GM18502 (cell line): ENCODE measurements around the gene SCAMP1.
A peak's percentile ranks its signal among the peaks of the same experiment; 100 is the strongest.
"Not testable (repeated sequence)": the region's sequence is repeated elsewhere in the genome, so short reads cannot be mapped to it uniquely, and the experiment has no call there.

ENCODE experiments used
- ATAC-seq: cut with Tn5 transposase; IDR thresholded peaks from one replicate; pipeline ENCODE4 v1.9.1; 2021; ENCODE audit warnings: mild to moderate bottlenecking; ENCODE audit not compliant: unreplicated experiment, poor library complexity

SCAMP1 gene

DNA sequence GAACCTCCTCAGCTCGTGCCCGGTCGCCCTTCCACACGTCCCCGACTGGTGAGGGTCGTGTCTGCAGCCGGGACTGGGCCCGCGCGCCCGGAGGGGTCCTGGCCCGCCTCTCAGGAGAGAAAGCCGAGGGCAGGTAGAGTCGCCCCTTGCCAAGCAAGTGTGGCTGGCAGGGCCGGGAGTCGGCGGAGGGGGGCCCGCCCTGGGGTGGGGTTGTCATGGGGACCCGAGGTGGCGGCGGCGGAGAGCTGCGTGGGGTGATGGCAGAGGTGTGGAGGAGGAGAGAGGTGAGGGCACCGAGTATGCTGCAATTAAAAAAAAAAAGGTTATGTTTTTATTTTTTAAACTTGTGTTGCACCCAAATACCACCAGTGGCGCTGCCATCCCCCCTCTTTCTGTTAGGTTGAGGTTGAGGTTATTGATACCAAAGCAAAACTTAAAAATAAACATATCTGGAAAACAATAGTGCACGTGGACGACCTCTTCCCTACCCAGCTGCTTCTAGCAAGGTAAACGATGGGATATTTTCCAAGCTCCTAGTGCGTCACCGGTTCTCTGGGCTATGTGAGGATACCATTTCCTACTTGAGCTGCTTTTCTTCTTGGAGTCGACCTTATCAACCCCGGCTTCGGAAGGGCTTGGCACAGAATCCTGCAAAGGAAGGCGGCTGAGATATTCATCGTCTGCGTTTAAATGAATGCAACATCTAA, 660 bp downstream of the SCAMP1 start:
- peak; percentile 37 for ATAC-seq

DNA sequence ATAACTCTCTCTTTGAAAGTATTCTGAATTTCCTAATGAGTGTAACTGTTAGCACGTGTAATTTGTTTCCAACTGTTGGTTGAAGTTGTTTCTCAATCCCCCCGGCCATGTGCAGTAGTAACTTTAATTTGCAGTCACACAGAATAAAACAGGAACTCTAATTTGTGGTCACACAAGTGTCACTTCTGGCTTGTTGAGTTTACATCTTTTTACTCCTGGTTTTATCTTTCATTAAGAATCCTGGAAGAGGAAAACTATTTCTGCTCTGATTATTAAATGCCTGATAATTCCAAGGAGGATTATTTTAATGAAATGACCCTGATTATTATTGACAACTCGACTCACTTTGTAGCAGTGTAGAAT, 1.2 kb downstream of the SCAMP1 start:
- ATAC-seq, result no peak

DNA sequence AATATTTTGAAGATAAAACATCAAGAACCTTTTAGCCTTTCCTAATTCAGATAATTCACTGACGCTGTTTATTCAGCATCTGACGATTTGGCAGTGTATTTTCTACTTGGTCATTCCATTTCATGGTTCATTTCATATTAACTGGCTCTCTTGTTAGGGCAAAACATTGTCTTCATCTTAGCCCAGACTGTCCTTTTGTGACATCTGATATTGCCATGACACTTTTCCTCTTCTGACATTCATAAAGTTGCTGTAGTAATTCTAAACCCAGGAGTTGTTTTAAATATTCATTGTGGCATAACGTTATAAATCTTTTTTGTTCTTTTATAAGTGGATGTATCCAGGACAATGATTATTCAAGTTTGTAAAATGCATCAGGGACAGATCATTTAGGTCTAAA, 1.8 kb downstream of the SCAMP1 start:
- no peak for ATAC-seq

DNA sequence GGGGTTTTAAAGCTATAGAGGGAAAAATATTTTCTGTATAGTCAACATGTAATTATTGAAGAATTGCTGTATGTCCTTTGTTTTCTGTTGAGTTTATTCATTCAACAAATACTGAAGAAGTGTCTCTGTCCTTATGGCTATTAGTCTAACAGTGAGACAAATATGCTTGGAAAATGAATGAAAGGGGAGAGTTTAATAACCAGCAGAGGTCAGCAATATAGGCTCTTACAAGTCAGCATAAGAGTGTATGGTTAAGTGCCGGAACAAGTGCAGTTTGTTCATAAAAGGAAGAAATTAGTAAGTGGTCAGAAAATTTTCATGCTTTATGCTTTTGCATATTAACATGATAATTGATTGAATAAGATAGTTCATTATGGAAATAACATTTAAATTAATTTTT, 3.6 kb downstream of the SCAMP1 start:
- no peak for ATAC-seq

DNA sequence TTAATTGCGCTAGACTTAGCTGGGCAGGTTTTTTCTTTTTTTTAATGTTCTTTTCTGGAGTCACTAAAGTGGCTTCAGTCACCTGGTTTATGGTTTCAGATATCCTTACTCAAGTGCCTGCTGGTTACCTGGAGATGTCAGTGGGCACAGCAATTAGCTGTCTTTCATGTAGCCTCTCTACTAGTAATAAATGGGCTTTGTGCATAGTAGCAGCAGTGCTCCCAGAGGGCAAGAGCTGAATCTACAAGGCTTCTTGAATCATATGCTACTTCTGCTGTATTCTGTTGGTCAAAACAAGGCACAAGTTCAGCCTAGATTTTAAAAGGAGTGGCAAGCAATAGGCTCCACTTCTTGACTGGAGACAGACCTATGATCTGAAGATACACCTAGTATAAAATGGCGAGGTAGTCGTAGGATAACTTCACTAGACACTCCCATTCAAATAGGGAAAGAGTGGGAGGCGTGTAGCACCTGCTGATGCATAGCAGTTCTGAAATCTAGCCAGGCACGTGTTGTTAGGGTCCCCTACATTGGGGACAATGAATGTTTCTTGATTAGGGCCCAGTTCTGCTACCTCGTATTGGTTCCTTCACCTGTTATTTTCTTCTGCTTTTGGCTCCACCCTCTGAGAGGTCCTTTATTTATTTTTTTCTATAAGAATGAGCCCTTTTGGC, 7.0 kb downstream of the SCAMP1 start:
- ATAC-seq, result no peak

DNA sequence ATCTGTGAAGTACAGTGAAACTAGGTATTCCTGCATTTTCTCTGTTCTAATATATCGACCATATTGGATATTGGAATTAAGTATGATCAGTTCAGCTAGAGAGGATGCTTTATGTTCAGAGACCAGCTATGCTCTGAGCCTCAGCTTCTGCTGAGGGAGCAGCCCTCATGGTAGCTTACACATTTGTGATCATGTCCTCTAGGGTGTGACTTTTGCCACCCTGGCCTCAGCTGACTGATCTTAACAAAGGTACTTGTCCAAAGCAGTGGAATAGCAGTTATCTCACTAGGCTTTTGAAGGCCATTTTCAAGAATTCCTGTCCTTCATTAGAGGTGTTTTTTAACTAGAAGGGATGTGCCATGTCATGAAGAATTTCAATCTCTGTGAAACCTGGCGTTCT, 9.3 kb downstream of the SCAMP1 start:
- no peak for ATAC-seq

DNA sequence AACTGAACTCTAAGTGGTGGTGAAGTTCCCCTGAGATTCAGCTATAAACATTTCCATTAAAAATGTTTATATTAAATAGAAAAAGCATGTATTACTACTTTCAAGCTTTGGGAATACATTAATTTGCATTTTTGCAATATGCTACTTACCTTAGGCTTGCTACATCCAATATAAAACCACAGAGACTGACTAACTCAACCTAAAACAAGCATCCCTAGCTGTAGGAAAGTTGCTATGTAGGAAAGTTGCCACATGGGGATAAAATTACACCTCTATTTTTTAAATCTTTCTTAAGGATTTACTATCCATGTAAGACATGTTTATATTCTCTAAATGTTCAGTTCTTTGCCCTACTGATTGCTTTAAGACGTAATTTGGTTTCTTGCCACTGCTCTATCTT, 12.8 kb downstream of the SCAMP1 start:
- no peak for ATAC-seq

DNA sequence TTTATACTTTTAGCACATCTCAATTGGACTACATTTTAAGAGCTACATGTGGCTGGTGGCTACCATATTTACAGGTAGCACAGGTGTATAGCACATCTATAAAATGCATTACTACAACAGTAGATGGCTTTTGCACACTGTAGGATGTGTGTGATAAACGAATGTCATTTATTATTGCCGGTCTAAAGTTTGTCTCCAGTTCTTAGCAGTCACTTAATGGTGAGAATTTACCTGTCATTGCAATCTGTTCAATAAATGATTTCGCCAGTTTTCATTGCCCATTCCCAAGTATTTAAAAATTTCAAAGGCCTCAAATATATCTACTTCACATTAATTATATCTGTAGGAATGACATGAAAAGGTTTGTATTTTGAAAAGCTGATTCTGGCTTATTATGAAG, 15.9 kb downstream of the SCAMP1 start:
- no peak for ATAC-seq

DNA sequence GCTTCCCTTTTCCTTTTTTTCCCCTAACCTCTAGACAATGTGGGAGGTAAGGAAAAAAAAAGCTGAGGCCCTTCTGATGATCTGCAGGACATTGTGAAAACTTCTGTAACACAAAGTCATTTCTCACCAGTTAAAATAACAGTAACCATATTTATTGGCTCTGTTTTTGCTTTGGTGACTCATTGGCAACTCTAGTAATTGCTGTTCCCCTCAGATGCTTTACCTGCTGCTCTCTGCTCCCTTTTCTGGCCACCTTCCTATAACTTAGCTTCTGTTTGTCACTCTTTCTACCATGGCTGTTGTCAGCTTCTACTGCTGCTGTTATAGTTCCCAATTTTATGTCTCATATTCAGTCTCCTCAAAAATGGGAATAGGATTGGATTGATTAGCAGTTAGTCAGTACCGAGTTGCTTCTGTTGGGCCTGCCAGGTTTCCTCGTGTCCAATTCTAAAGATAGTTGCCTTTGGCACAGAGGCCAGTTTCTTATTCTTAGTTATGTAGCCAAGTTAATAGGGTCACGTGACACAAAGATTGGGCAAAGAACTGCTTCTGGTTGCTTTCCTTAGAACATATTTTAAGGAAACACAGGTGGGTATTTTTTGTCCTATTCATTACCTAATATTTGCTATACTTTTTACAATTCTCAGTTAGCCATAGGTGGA, 16.8 kb downstream of the SCAMP1 start:
- ATAC-seq, result no peak

DNA sequence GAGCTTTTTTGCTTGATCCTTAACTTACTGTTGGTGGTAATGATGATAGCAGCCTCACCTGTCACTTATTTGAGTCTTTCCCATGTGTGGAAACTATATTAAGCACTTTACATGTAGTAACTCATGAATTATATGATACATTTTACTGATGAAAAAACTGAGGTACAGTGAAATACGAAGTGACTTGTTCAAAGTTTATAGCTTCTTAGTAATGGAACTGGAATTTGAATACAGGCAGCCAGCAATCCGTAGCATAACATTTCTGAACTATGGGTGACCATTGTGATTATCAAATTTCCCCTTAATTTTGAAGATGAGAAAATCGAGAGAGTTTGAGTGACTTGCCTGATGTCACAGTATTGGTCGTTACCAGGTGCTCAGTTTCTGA, 17.3 kb downstream of the SCAMP1 start:
- no peak for ATAC-seq

DNA sequence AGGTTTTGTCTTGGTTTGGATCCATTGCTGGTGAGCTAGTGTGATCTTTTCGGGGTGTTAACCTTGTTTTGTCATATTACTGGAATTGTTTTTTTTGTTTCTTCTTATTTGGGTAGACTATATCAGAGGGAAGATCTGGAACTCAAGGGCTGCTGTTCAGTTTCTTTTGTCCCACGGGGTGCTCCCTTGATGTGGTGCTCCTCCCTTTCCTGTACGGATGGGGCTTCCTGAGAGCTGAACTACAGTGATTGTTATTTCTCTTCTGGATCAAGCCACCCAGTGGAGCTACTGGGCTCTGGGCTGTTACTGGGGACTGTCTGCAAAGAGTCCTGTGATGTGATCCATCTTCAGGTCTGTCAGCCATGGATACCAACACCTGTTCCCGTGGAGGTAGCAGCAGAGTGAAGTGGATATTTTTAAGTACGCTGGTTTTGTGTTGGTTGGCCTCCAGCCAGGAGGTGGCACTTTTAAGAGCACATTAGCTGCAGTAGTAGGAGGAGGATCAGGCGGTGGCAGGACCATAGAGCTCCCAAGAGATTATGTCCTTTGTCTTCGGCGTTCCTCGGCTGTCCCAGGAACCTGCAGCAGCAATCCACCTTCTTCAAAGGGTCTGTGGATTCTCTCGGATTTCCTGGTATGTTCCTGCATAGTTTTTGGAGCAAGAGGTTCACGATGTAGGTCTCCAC, 27.2 kb downstream of the SCAMP1 start:
- no peak for ATAC-seq

DNA sequence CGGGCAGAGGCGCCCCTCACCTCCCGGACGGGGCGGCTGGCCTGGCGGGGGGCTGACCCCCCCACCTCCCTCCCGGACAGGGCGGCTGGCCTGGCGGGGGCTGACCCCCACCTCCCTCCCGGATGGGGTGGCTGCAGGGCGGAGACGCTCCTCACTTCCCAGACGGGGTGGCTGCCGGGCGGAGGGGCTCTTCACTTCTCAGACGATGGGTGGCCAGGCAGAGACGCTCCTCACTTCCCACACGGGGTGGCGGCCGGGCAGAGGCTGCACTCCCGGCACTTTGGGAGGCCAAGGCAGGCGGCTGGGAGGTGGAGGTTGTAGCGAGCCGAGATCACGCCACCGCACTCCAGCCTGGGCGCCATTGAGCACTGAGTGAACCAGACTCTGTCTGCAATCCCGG, 30.9 kb downstream of the SCAMP1 start:
- ATAC-seq, result not testable (repeated sequence)

DNA sequence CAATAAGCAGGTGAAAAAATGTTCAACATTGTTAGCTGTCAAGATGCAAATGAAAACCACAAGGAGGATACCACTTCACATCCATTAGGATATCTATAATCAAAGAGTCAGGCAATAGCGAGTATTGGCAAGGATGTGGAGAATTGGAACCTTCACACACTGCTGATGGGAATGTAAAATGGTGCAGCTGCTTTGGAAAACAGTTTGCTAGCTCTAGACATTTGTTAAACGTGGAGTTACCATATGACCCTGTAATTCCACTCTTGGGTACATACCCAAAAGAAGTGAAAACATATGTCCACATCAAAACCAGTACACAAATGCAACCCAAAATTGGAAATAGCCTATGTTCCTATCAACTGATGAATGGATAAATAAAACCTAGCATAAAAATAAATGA, 37.4 kb downstream of the SCAMP1 start:
- no peak for ATAC-seq

DNA sequence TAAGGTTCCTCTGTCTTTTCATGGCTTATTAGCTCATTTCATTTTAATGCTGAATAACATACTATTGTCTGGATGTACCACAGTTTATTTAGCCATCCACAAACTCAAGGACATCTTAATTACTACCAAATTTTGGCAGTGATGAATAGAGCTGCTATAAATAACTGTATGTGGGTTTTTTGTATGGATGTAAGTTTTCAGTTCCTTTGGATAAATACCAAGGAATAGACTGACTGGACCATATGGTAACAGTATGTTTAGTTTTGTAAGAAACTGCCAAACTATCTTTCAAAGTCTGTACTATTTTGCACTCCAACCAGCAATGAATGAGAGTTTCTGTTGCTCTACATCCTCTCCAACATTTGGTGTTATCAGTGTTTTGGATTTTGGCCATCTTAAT, 38.7 kb downstream of the SCAMP1 start:
- ATAC-seq, result no peak

DNA sequence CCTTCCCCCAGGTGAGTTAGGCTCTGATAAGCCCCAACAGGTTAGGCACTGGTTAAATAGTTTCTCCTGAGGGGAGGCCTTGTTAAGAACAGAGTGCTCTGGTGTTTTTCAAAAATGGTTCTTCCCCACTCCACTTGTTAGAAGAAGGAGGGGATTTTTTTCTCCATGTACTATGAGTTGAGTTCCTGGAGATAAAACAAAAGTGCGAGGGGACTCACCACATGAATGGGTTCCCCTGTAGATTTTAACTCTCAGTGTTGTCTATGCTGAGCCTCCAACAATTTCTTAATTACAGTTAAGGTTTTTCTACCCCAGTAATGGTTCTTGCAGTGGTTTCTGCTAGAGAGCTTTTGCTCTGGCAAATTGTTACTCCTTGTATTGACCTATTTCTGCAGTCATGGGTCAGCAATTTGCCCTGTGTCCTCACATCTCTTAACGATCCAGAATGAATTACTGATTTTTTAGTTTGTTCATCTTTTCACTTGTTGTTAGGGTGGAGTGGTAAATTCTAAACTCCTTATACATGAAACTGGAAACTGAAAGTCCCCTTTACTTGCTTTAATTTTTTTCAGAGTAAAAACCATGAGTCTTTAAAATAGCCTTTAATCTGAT, 44.4 kb downstream of the SCAMP1 start:
- no peak for ATAC-seq

DNA sequence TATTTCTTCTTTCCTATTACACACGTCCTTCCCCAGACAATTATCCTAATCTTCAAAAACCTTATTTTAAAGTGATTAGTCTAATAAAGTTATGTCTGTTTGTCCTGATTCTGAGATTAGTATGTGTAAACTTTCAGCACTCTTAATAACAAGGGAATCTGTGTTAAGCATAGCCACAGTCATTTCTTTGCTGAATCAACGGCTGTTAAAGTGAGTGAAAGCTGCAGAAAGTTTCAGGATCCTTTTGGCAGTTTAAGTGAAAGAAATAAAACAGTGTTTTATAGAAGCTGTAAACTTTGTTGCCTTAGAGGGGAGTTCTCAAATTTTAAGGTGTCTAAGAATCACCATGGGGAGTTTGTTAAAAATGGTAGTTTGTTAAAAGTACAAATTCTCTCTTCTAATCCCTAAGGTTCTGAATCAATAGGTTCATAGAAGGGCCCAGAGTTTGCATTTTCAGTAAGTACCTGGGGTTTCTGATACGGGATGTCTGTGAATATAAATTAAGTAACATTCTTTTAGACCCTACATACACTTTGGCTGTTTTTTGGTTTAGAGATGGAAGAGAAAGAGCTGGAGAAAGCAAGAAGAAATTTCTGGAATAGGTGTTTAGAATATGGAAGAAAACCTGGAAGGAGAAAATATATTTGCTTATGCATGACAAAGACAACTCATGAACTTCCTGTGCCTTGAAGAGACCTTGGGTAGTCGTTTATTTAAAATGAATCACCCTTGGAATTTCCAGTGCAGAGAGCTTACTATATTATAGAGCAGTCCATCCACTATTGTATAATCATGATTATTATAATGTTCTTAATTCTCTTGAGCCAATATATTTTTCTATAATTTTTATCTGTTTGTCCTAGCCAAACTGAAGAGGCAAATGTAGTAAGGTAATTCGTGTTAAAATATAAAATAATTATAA, 45.7 kb downstream of the SCAMP1 start:
- peak; percentile 64 for ATAC-seq

DNA sequence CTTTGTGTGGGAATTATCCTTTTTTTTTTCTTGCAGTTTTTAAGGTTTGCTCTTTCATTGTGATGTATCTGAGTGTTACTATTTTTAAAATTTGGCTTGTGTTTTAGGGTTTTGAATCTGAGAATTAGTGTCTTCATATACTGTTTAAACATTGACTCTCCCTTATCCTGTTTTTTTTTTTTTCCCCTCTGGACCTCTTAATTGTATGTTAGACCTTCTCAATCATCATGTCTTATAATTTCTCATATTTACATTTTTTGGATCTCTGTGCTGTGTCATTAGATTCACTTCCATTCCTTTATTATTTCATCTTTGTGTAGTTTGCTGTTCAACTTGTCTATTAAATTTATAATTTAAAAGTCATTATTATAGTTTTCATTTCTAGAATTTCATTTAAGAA, 47.0 kb downstream of the SCAMP1 start:
- no peak for ATAC-seq

DNA sequence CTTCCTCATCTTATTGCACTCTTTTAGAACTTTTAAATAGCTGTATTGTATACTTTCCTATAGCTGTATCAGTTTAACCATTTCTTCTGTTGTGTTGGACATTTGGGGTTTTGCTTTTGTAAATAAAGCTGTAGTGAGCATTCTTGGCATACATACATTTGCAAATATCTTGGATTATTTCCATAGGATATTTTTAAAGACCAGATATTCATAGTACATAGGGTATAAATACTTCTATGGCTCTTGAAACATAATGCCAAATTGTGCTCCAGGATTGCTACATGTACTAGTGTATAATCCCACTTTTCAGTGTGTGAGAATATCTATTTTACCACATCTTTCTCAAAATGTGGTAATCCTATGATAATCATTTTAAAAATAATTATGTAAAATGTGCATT, 51.2 kb downstream of the SCAMP1 start:
- ATAC-seq, result no peak

DNA sequence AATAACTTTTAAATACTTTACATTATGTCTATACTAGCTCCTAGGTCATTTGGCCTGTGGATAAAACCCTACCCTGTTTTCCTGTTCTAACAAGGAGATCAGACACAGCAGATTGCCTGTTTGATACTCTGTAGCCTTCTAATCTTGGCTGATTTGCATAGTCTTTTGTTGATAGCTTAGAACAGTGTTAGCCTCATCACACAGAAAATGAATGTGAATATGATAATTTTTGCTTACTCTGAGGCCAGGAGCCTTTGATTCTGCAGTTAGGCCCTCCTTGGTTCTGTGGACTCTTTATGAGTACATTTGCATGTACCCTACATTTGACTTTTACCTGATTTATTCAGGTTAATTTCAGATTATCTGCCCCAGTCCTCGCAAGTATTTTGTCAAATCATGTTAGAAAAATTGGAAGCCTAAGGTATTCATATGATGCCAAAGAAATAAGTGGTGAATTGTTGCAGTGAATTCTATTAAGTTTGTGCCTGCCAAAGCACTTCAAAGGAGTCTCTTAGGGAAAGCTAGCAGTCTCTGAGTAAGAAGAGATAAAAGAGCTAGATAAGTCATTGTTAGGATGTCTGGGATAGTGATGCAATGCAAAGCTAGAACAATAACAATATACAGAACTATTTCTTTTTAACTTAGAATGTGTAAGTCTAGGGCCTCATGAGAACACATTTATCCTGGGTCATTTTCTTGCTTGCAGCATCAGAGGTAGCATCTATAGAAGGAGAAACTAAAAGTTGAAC, 56.4 kb downstream of the SCAMP1 start:
- ATAC-seq, result no peak
